Stimulated activated CD4-positive, alpha-beta T cell treated with anti-CD3 and anti-CD28 coated beads, TNF-alpha, amount 100 ng/mL, for 48 hours (primary cell): ENCODE data around the gene USP46.
A peak's percentile ranks its signal among the peaks of the same experiment; 100 is the strongest.

Experiments used
- DNase-seq, 3 donors: peaks; one replicate each; pipeline ENCODE4 v3.0.0-alpha.2; 2020; ENCODE audit warnings: low read depth in 3 of 3

Gene USP46

GRCh38 chr4:52575406-52575805 lies 83.7 kb downstream of the USP46 start:
- DNase-seq: no peak

GRCh38 chr4:52574036-52574435 lies 85.1 kb downstream of the USP46 start:
- no peak for DNase-seq

- no peak for DNase-seq
Observed at GRCh38 chr4:52573551-52573950, 85.5 kb downstream of the USP46 start.

DNA sequence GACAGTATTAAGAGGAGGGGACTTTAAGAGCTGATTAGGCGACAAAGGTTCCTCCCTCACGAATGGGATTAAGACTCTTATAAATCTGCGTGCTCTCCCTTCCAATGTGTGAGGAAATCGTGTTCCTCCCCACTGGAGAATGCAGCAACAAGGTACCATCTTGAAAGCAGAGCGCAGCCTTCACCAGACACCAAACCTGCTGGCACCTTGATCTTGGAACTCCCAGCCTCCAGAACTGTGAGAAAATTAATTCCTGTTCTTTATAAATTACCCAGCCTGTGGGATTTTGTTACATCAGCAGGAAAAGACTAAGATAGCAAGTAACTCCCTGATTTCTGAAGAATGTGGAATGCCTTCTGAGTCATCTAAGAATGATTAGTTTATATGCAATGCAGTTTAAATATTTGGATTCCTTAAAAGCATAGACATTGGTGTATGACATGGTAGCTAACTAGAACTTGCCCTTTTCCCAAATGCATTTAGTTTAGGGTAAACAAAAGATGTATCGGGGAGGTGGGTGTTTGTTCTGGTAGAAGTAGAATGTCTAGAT lies 86.1 kb downstream of the USP46 start:
- DNase-seq: no peak

DNA sequence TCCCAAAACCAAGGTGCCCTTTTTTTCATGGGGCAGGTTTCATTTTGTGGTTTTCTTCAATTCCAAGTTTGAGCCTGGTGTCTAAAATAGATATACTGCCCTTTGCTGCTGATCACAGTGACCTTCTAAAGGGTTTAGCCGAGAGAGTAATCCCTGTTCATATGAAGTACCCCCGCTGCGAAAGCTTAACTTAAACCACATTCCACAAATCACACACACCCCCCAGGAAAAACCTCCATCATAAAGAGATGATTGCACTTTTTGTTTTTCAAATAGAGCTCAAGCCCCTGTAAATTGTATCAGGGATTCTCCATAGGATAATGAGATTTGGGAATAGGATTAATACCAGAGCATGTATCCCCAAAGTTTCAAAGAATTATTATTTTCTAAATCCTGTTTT lies 90.8 kb downstream of the USP46 start:
- DNase-seq: no peak

GRCh38 chr4:52566136-52567031 lies 92.7 kb downstream of the USP46 start:
- no peak for DNase-seq

- DNase-seq: no peak
Observed at GRCh38 chr4:52560844-52561280, 98.2 kb downstream of the USP46 start.

GRCh38 chr4:52555356-52555716 lies 103.8 kb downstream of the USP46 start:
- DNase-seq: no peak

DNA sequence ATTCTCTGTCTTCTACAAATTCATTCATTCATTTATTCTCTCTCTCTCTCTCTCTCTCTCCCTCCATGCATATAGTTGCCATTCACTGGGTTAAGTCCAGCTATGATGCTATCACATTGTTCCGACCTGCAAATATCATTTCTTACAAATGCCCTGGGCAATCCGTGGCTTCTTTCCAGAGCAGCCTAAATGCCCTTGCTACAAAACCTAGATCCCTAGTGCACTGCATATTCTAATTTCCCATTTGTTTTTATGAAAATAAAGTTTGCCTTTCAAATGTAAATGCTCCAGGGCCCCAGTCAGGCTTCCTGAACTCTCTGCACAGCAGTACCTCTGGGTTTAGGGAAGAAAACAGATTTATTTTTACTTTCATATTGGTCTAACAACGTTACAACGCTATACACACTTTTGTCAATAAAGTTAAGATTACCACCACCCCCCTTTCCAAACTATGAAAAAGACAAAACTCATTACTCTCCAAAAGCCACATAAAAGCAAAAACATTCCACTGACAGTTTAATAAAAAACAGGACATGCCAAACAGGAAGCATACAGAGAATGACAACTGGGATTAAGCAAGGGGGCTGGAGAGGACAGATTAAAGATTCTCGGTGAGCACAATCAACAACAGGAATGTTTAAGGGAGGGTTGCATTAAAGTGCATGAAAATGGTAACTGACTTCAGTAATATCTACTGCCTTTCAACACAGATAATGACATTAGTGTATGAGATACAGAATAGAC lies 104.3 kb downstream of the USP46 start:
- DNase-seq: no peak

- DNase-seq: no peak
Observed at GRCh38 chr4:52552778-52553177, 106.3 kb downstream of the USP46 start.

GRCh38 chr4:52551487-52551886 lies 107.6 kb downstream of the USP46 start:
- no peak for DNase-seq

DNA sequence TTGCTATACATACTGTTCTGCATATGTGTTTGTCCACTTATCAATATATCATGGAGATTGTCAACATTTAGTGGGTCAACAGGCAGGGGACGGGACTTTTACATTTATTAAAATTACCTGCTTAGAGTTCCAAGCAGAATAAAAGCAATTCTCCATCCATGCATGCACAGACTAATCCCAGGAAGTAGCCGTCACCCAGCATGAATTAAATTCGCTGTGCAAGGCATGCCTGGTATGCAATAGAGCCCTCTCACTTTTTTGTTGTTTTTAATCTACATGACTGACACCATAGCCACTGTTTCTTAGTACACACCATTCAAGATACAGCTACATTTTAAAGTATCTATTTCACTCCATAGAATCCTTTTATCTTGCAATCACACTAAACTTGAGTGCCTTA lies 108.9 kb downstream of the USP46 start:
- no peak for DNase-seq

DNA sequence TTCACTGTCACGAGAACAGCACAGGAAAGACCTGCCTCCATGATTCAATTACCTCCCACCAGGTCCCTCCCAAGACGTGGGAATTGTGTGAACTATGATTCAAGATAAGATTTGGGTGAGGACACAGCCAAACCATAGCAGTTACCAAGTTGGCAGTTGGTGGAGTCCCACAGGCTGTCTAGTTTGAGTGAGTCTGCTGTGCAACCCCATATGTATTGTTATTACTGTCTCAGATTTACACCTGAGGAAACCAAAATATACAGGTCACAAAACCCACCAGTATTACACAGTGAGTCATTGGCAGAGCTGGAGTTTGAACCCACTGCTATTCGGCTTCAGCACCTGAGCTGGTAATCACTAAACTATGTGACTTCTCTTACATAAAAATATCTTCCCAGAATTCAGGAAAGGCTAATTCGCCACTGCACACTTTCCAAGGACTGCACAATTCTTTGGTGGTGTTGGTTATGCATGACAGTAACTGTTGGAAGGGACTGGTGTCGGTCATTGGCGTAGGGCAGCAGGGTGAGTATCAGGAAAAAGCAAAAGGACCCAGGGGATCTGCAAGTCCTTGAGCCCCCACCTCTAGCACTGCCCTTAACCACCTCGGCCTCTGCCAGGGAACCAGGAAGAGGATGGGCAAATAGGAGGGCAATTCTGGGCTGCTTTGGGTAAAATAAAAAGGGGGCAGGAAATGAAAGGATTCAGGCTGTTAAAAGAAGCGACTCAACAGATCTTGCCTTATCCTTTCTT lies 110.1 kb downstream of the USP46 start:
- DNase-seq: no peak

GRCh38 chr4:52546449-52546848 lies 112.7 kb downstream of the USP46 start:
- DNase-seq: no peak

DNA sequence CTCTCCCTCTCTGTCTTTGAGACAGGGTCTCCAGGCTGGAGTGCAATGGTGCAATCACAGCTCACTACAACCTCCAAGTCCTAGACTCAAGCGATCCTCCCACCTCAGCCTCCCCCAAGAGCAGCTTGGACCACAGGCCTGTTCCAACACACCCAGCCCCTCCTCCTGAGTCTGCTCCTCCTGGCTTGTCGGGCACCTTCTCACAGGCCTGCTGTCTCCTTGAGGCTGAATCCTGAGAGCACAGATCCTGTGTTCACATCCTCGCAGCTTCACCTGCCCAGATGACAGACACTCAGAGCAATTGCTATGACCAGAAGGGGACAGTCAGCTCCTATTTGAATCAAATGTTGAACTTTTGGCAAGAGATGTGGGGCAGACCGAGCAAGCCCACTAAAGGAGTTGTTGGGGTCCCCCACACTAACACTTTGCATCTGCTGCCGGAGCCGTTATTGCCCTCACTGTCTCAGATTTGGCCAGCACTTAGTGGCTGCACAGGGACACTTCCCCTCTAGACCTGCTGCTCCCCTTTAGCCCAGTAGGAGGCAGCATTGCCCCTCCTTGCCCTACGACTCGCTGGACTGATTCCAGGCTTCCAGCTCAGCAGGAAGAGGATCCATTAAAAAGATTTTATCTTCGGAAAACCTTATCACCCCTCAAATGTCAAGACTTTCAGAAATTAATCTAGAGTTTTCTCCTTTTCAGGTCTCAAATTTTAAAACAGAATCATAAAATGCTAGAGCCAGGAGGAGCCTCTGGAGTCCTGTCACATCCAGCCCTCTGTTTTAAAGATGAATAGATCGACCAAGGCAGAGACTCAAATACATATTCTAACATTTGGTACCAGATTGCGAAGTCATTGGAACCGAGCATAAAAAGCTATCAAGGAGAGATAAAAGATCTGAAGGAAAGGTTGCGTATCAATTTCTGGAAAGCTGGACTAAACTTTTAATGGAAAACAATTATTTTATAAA lies 113.7 kb downstream of the USP46 start:
- peak; percentile 9 to 24 (median 21) for DNase-seq
